Keratinocyte (primary cell): Measurements from ENCODE around the gene KNL1. TPM values are rescaled to one million over a fixed set of nuclear protein-coding genes. Genes with fewer than 3 reads are reported as not detected.

Experiments
- DNase-seq: peaks from one replicate; pipeline ENCODE4 v3.0.0-alpha.2; 2011; ENCODE audit warnings: low read depth, missing footprints, low spot score
- FAIRE-seq: peaks from 2 replicates; lab custom pipeline; 2011; peaks lifted over from hg19 to GRCh38; lab: Jason Lieb, UNC
- H2AFZ ChIP-seq: 2 replicates; pipeline ENCODE4 v1.6.0; 2012; ENCODE audit warnings: low read length, control low read depth, inconsistent platforms; ENCODE audit not compliant: control insufficient read depth
- H3K27ac ChIP-seq: 2 replicates; pipeline ENCODE4 v1.5.1; 2011; ENCODE audit warnings: low read length; ENCODE audit not compliant: control insufficient read depth, insufficient read depth
- H3K27me3 ChIP-seq: 3 replicates; pipeline ENCODE4 v1.6.0; 2011; ENCODE audit warnings: low read length; ENCODE audit not compliant: control insufficient read depth, insufficient read depth; ENCODE audit errors: extremely low read depth
- H3K36me3 ChIP-seq, 2 experiments: 2 replicates in 1 of 2; 3 replicates in 1 of 2; pipeline ENCODE4 v1.5.1; 2011; ENCODE audit warnings: low read length in 2 of 2, mild to moderate bottlenecking in 1 of 2; ENCODE audit not compliant: control insufficient read depth in 2 of 2, insufficient read depth in 2 of 2; ENCODE audit errors: extremely low read depth in 1 of 2
- H3K4me1 ChIP-seq: 3 replicates; pipeline ENCODE4 v1.5.1; 2011; ENCODE audit warnings: low read length; ENCODE audit not compliant: control insufficient read depth, insufficient read depth; ENCODE audit errors: extremely low read depth
- H3K4me2 ChIP-seq: 3 replicates; pipeline ENCODE4 v1.6.0; 2011; ENCODE audit warnings: low read depth, low read length; ENCODE audit not compliant: control insufficient read depth, insufficient read depth; ENCODE audit errors: extremely low read depth
- H3K4me3 ChIP-seq, 3 experiments: fragments of 200-600 bp in 1 of 3; sonication (generic) in 1 of 3; 2 replicates in 2 of 3; 3 replicates in 1 of 3; pipeline ENCODE4 v1.5.1; 2011 to 2016; ENCODE audit warnings: low read length in 3 of 3, mild to moderate bottlenecking in 3 of 3, control low read depth in 2 of 3, inconsistent platforms in 1 of 3, low read depth in 1 of 3, mixed read lengths in 1 of 3, mixed run types in 1 of 3, moderate library complexity in 1 of 3; ENCODE audit not compliant: control insufficient read depth in 2 of 3, insufficient read depth in 2 of 3; ENCODE audit errors: extremely low read depth in 1 of 3
- H3K79me2 ChIP-seq: 2 replicates; pipeline ENCODE4 v1.6.0; 2012; ENCODE audit warnings: low read length; ENCODE audit not compliant: control insufficient read depth, insufficient read depth
- H3K9ac ChIP-seq: 3 replicates; pipeline ENCODE4 v1.6.0; 2011; ENCODE audit warnings: low read length; ENCODE audit not compliant: control insufficient read depth, insufficient read depth; ENCODE audit errors: extremely low read depth
- H3K9me1 ChIP-seq: 3 replicates; pipeline ENCODE4 v1.6.0; 2011; ENCODE audit warnings: low read length; ENCODE audit not compliant: control insufficient read depth, insufficient read depth; ENCODE audit errors: extremely low read depth
- H3K9me3 ChIP-seq: 2 replicates; pipeline ENCODE4 v1.5.1; 2012; ENCODE audit warnings: low read depth, low read length; ENCODE audit not compliant: control insufficient read depth
- H4K20me1 ChIP-seq: 3 replicates; pipeline ENCODE4 v1.6.0; 2011; ENCODE audit warnings: low read length; ENCODE audit not compliant: control insufficient read depth, insufficient read depth; ENCODE audit errors: extremely low read depth
- CTCF ChIP-seq, 3 experiments: IDR thresholded peaks in 1 of 3; conservative IDR thresholded peaks in 1 of 3; optimal IDR thresholded peaks in 1 of 3; 2 replicates in 2 of 3; 3 replicates in 1 of 3; pipeline versions ENCODE3 to v1.5.1; 2011; ENCODE audit warnings: low read length in 3 of 3, mild to moderate bottlenecking in 3 of 3, moderate library complexity in 2 of 3, control low read depth in 1 of 3, inconsistent platforms in 1 of 3; ENCODE audit not compliant: insufficient read depth in 2 of 3; ENCODE audit errors: extremely low read depth in 1 of 3
- EZH2 ChIP-seq: IDR thresholded peaks from one replicate; pipeline ENCODE4 v1.6.1; 2012; ENCODE audit warnings: inconsistent platforms, mild to moderate bottlenecking, low read length, moderate library complexity
- dilution Hi-C: fragments of 300-500 bp; cut with MboI; formaldehyde crosslinking; loops from one replicate; pipeline ENCODE4 v1.7.0; 2020; ENCODE audit warnings: low sequenced_read_pairs; ENCODE audit not compliant: extremely low pct_ligation_motif_present
- polyA plus RNA-seq, 5 experiments: library from polyadenylated mRNA; depleted of rRNA in 3 of 5; stranded (reverse) in 3 of 5; stranded (forward) in 1 of 5; unstranded in 1 of 5; fragments of >200 nt; gene quantifications; 1 replicate in 1 of 5; 2 replicates in 3 of 5; 3 replicates in 1 of 5; pipeline versions ENCODE4 v1.2.1 to v1.2.3, GENCODE V29; 2011 to 2012; ENCODE audit warnings: missing spikeins in 2 of 5, low read depth in 1 of 5, low replicate concordance in 1 of 5

Gene KNL1
- polyA plus RNA-seq, 1 donor (not counting 4 experiments of a cell fraction or from before 2014, with no cell fraction given): 6.9 TPM

GRCh38 chr15:40584191-40584590 lies 9.9 kb upstream of the KNL1 start:
- Histone ChIP-seq H2AFZ (no peak overlapping the region), H3K9ac (no peak overlapping the region), H3K9me1 (no peaks in the 10 kb centered on the region)

GRCh38 chr15:40590667-40591050 lies 3.4 kb upstream of the KNL1 start:
- Histone ChIP-seq H2AFZ (no peak overlapping the region), H3K4me2 (no peak overlapping the region)
- no peak for FAIRE-seq

More at GRCh38 chr15:40584191-40584590, 9.9 kb upstream of the KNL1 start:
- dilution Hi-C loops: no loop called here
- Histone ChIP-seq H3K79me2 (no peaks in the 10 kb centered on the region), H3K36me3 (no peaks in the 10 kb centered on the region), H3K27me3 (no peaks in the 10 kb centered on the region), H4K20me1 (no peaks in the 10 kb centered on the region), H3K4me2 (no peak overlapping the region), H3K4me1 (no peaks in the 10 kb centered on the region), H3K27ac (no peak overlapping the region), H3K9me3 (no peaks in the 10 kb centered on the region), H3K4me3 (no peak overlapping the region)
- no peak for DNase-seq
- no peak for FAIRE-seq
- no peak for TF ChIP-seq EZH2
- no peak for TF ChIP-seq CTCF (optimal IDR thresholded peaks at IDR 0.05 in 1 of 3, IDR thresholded peaks at IDR 0.05 in 1 of 3, conservative IDR thresholded peaks at IDR 0.05 in 1 of 3; ENCODE audit: extremely low read depth in 1 of 3, insufficient read depth in 2 of 3, low read length in 3 of 3)

More at GRCh38 chr15:40590667-40591050, 3.4 kb upstream of the KNL1 start:
- Histone ChIP-seq H3K27me3 (no peaks in the 10 kb centered on the region), H3K79me2 (peaks cover 12% of the 10 kb centered on the region), H4K20me1 (no peaks in the 10 kb centered on the region), H3K9me1 (no peaks in the 10 kb centered on the region), H3K9me3 (no peaks in the 10 kb centered on the region), H3K9ac (no peak overlapping the region), H3K4me3 (no peak overlapping the region), H3K27ac (no peak overlapping the region), H3K36me3 (no peaks in the 10 kb centered on the region), H3K4me1 (peaks cover 6% of the 10 kb centered on the region)
- dilution Hi-C loops: no loop called here
- TF ChIP-seq CTCF (optimal IDR thresholded peaks at IDR 0.05 in 1 of 3, IDR thresholded peaks at IDR 0.05 in 1 of 3, conservative IDR thresholded peaks at IDR 0.05 in 1 of 3; ENCODE audit: extremely low read depth in 1 of 3, insufficient read depth in 2 of 3, low read length in 3 of 3): no peak
- TF ChIP-seq EZH2: no peak
- DNase-seq: no peak
